Activated T-helper 2 cell treated with anti-CD3 and anti-CD28 coated beads, Interferon-gamma antibody, Interleukin-2, Interleukin-4, amounts not matched to agents 10 μg/mL and 5 μg/mL and 100 μg/mL, durations not matched to agents 14 hours and 24 hours and 36 hours (primary cell): ENCODE measurements around the gene MREG. TPM values are rescaled to one million over a fixed set of nuclear protein-coding genes. Genes with fewer than 3 reads are reported as not detected.
"Not testable (repeated sequence)": the region's sequence is repeated elsewhere in the genome, so short reads cannot be mapped to it uniquely, and the experiment has no call there.

Source experiments
- DNase-seq: peaks from one replicate; pipeline ENCODE4 v3.0.0; 2021; ENCODE audit warnings: low spot score
- H3K27ac Mint-ChIP-seq: one replicate; pipeline ENCODE4 v1.8.0; 2021; ENCODE audit warnings: mixed read lengths
- H3K27me3 Mint-ChIP-seq: one replicate; pipeline ENCODE4 v1.8.0; 2021; ENCODE audit warnings: low read depth, mixed read lengths
- H3K36me3 Mint-ChIP-seq: one replicate; pipeline ENCODE4 v1.8.0; 2021; ENCODE audit warnings: low read depth, mixed read lengths
- H3K4me1 Mint-ChIP-seq: one replicate; pipeline ENCODE4 v1.8.0; 2021; ENCODE audit warnings: low read depth, mixed read lengths
- H3K4me3 Mint-ChIP-seq: one replicate; pipeline ENCODE4 v1.8.0; 2021; ENCODE audit warnings: low read depth, mild to moderate bottlenecking, moderate library complexity, mixed read lengths
- H3K9me3 Mint-ChIP-seq: one replicate; pipeline ENCODE4 v1.8.0; 2021; ENCODE audit warnings: mixed read lengths
- intact Hi-C: fragments of 100-400 bp; cut with micrococcal nuclease; formaldehyde crosslinking; loops from one replicate; pipeline ENCODE4 v1.15.1; 2023
- total RNA-seq: library from RNA; stranded (reverse); gene quantifications from 2 replicates; pipeline ENCODE4 v1.2.3, GENCODE V29; 2022

MREG gene
- total RNA-seq, 1 donor from 2014 or later = 15.3 TPM

DNA sequence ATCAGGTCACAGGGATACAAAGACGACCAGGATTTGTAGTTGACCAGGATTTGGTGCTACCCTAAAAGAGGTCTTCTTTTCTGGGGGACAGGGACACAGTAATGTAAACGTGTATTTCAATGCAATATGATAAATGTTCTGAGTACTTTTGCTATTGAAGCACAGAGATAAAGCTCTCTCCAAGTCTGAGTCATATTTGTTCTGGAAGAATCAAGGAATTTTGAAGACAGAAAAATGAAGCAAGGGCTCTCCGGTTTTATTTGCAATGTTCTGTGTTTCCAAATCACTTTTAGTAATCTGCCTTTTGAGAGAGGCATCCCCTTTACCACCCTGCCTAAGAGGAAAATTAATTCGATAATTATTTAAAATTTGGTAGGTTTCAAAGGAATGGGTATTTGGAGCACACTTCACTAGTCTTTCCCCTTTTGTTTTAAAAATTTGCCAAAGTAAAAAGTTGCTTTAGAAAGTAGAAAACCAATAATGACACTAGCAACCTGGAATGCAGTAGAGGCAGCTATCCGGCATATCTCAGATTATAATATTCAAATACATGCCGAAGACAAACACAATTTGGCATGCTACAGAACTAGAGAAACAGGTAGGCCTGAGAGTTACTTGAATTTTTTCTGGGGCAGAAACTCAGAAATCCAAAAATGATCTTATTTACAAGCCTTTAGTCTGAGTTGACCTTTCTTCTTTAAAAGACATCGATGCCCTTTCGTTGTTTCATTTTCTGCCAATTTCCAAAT, 82.7 kb downstream of the MREG start:
- Mint-ChIP-seq H3K36me3 (no peaks in the 10 kb centered on the region), H3K27me3 (no peaks in the 10 kb centered on the region), H3K27ac (no peak overlapping the region), H3K9me3 (no peaks in the 10 kb centered on the region), H3K4me3 (no peak overlapping the region), H3K4me1 (peaks cover 10% of the 10 kb centered on the region)
- DNase-seq = no peak
- intact Hi-C loops = no loop called here

DNA sequence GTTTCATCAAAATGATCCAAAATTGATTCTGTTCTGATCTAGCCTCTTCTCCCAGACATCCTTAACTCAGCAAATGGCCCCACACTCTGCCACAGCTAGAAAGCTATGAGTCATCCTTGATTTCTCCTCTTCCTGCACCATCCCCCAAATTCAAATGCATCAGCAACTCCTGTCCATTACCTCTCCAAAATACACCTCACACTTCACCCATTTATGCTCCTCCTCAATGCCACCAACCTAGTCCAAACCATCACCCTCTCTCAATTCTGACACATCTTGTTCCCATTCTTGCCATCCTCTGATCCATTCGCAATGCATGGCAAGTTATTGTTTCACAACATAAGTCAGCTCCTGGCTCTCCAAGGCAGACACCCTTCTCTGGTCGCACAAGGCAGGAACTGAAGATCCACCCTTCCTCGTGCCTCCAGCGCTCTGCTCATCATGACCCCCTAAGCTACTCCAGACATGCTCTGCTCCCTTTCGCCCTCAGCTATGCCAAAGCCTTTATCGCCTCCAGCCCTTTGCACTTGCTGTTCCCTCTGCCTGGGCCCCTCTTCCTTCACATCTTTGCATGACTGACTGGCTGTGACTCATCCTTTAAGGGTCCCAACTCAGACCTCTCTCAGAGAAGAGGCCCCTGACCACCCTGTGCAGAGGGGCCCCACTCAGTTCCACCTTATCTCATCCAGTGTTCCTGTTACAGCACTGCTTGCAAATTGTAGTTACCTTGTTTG, 83.6 kb downstream of the MREG start:
- intact Hi-C loops = no loop called here
- Mint-ChIP-seq H3K36me3 (no peaks in the 10 kb centered on the region), H3K27ac (no peak overlapping the region), H3K4me1 (peaks cover 10% of the 10 kb centered on the region), H3K9me3 (no peaks in the 10 kb centered on the region), H3K4me3 (no peak overlapping the region), H3K27me3 (no peaks in the 10 kb centered on the region)
- DNase-seq = no peak

DNA sequence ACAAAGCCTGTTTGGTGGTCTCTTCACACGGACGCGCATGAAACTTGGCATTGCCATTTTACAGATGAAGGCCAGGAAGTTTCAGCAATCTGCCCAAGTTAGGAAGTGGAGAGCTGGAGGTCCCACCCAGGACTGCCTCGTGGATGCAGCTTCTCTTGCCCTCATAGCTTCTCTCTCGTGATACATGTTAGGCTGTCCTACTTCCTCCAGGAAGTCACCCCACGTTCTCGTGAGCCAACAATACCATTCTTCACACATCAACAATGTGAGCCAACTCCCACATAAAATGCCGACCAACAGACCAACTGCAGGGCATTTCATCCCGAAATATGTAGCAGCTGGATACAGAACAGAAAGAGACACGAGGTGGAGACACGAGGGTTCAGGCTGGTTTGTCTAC, 85.3 kb downstream of the MREG start:
- intact Hi-C loops = no loop called here
- H3K4me3 Mint-ChIP-seq = no peak overlapping the region
- DNase-seq = no peak
- H3K36me3 Mint-ChIP-seq = no peaks in the 10 kb centered on the region
- no peaks in the 10 kb centered on the region for H3K9me3 Mint-ChIP-seq
- H3K27me3 Mint-ChIP-seq = no peaks in the 10 kb centered on the region
- H3K27ac Mint-ChIP-seq = no peak overlapping the region
- H3K4me1 Mint-ChIP-seq = peaks cover 10% of the 10 kb centered on the region

DNA sequence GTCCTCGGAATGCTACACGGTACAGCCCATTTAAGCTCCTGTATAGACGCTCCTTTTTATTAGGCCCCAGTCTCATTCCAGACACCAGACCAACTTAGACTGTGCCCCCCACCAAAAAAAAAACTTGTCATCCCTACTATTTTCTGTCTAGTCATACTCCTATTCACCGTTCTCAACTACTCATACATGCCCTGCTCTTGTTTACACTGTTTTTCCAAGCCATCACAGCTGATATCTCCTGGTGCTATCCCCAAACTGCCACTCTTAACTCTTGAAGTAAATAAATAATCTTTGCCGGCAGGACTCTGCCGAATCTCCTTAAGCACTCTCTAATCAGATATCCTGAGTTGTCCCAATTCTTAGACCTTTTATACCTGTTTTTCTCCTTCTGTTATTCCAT, 86.4 kb downstream of the MREG start:
- H3K36me3 Mint-ChIP-seq, H3K27me3 Mint-ChIP-seq, DNase-seq, H3K4me1 Mint-ChIP-seq, H3K4me3 Mint-ChIP-seq, H3K9me3 Mint-ChIP-seq, intact Hi-C loops, H3K27ac Mint-ChIP-seq: not testable (repeated sequence)

DNA sequence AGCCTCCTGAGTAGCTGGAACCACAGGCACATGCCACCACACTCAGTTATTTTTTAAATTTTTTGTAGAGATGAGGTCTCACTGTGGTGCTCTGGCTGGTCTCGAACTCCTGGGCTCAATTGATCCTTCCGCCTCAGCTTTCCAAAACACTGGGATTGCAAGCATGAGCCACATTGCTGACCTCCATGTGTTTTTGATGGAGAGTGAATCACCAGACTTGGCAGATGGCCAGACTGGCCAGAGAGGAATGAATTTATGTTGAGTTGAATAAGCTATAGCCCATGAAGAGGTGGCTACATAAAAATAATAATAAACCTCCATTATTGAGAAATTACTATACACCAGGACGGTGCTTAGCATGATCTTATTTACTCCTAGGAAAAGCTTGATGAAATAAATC, 91.5 kb downstream of the MREG start:
- Mint-ChIP-seq H3K36me3 (no peaks in the 10 kb centered on the region), H3K27ac (no peak overlapping the region), H3K4me1 (peaks cover 17% of the 10 kb centered on the region), H3K27me3 (no peaks in the 10 kb centered on the region), H3K9me3 (no peaks in the 10 kb centered on the region), H3K4me3 (no peak overlapping the region)
- intact Hi-C loops = loop anchor here (5.0 kb wide), 1 partner anchor 650 kb away; no protein-coding TSS in a partner anchor
- no peak for DNase-seq

DNA sequence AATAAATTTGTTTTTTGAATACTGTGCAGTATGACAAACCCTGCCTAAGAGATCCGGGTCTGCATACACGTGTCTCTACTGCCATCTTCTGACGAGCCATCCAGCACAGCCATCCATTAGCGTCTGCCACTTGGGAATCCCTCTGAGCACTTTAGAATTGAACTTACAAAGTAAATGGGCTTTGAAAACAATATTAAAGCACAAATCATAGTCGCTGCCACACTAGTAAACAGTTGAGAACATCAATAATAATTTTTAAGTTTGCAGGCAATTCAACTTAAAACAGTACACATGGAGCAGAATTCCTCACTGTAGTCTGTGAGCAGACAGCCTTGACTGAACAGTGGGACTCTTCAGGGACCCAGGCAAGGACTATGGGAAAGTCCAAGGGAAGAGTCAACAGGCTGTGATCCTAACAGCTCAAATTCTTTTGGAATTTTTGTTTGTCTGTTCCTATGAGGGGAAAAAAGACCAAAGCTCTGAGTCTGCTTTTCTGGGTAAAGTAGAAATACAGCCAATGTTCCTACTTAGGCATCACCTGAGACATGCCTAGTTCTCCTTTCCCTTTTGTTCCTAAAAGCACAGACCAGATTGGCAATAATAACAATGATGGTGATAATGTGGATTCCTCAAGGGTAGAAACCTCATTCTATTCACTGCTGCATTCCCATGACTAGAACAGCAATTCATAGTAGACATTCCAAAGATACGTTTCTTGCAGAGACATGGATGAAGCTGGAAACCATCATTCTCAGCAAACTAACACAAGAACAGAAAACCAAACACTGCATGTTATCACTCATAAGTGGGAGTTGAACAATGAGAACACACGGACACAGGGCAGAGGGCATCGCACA, 92.9 kb downstream of the MREG start:
- no peaks in the 10 kb centered on the region for H3K9me3 Mint-ChIP-seq
- no peak overlapping the region for H3K27ac Mint-ChIP-seq
- H3K4me1 Mint-ChIP-seq = peaks cover 21% of the 10 kb centered on the region
- no peaks in the 10 kb centered on the region for H3K36me3 Mint-ChIP-seq
- no peak overlapping the region for H3K4me3 Mint-ChIP-seq
- peak; percentile 38 for DNase-seq
- intact Hi-C loops = loop anchor here (1.0 to 5.0 kb wide), 2 partner anchors 466 to 648 kb away; no protein-coding TSS in a partner anchor
- no peaks in the 10 kb centered on the region for H3K27me3 Mint-ChIP-seq

DNA sequence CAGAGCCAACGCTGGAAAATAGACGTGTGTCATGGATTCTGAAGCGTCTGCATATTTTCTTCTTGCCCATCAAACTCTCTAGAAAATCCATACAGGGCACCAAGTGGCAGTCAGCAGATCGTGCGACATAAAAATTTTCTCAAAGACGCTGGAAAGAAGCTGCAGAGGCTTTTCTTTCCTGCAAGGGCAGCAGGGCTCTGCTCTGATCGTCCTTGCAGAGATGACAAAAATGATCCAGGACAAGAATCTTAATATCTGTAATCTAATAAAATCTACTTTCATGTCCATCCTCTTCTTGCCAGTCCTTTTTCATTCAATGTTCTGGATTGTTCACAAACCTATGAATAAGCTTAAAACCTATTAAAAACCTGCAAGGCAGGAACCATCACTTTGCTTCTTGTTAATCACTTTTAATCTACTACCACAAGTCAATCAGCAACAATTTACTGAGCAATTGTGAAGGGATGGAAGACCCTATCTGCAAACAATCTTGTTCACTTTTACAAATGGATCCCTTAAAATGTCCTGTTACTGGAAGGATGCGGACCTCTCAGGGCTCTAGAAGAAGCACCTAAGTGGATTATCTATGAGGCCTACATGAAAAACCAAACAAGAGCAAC, 93.6 kb downstream of the MREG start:
- no peaks in the 10 kb centered on the region for H3K9me3 Mint-ChIP-seq
- H3K4me1 Mint-ChIP-seq = peaks cover 24% of the 10 kb centered on the region
- intact Hi-C loops = loop anchor here (1.0 to 10.0 kb wide), 3 partner anchors 175 to 647 kb away; no protein-coding TSS in a partner anchor
- H3K27me3 Mint-ChIP-seq = peaks cover 3% of the 10 kb centered on the region
- H3K36me3 Mint-ChIP-seq = no peaks in the 10 kb centered on the region
- no peak overlapping the region for H3K27ac Mint-ChIP-seq
- no peak for DNase-seq
- no peak overlapping the region for H3K4me3 Mint-ChIP-seq

DNA sequence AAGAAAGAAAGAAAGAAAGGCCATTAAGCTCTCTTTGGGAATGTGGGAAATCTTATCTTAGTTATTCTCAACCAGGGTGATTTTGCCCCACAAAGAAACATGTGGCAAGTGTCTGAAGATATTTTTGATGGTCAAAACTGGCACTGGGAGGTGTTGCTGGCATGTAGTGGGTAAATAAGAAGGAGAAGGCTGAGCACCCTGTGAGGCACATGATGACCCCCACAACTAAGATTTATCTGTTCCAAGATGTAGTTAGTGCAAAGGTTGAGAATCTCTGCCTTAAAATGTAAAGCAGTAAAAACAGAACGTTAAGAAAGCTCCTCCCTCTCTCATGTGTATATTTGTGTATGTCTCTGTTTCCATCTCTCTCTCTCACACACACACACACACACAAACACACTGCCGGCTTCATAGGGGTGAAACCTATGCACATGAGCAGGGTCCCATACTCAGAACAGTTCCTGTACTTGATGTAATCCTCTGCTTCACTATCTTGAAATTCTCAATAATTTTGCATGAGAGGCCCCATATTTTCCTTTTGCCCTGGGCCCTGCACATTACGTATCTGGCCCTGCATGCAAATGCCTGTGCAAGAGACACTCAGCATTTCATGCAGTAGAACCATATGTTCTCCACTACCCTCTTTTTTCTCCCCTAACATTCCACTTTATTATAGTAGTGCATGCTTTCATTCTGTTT, 94.3 kb downstream of the MREG start:
- DNase-seq = no peak
- H3K27me3 Mint-ChIP-seq = peaks cover 3% of the 10 kb centered on the region
- no peak overlapping the region for H3K27ac Mint-ChIP-seq
- H3K36me3 Mint-ChIP-seq = no peaks in the 10 kb centered on the region
- H3K9me3 Mint-ChIP-seq = no peaks in the 10 kb centered on the region
- H3K4me1 Mint-ChIP-seq = peaks cover 26% of the 10 kb centered on the region
- intact Hi-C loops = loop anchor here (10.0 kb wide), 1 partner anchor 174 kb away; no protein-coding TSS in a partner anchor
- H3K4me3 Mint-ChIP-seq = no peak overlapping the region

DNA sequence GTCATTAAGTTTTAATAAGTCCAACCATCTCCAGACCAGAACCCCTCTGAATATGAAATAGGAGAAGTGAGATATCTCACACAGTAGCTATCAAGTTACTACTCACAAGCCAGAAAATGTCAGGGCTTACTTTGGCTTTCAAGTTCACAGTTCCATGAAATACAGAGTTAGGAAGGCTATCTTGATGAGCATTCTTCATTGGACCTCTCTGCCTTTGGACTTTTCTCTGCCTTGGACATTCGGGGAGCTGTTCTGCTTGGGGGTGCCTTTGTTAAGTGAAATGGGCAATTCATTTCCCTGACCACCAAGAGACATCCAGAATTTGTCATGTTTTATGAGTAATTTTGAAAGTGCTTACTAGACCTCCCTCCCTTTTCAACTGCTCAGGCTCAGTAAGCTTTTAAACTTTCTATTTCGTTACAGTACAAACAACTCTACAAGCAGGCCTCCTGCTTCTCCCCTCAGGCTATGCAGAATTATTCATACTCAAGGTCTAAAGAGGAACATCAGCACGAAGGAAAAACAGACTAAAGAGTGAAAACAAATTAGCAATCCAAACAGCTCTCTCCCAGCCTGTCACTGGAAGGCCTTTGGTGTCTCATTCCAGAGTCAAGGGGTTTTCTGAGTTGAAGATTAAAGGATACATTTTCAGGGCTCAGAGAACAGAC, 95.3 kb downstream of the MREG start:
- Mint-ChIP-seq H3K4me3 (no peak overlapping the region), H3K9me3 (no peaks in the 10 kb centered on the region), H3K27me3 (peaks cover 3% of the 10 kb centered on the region), H3K27ac (peak overlapping the region; percentile 62), H3K4me1 (peaks cover 26% of the 10 kb centered on the region), H3K36me3 (no peaks in the 10 kb centered on the region)
- intact Hi-C loops = loop anchor here (10.0 kb wide), 1 partner anchor 173 kb away; no protein-coding TSS in a partner anchor
- DNase-seq = no peak

DNA sequence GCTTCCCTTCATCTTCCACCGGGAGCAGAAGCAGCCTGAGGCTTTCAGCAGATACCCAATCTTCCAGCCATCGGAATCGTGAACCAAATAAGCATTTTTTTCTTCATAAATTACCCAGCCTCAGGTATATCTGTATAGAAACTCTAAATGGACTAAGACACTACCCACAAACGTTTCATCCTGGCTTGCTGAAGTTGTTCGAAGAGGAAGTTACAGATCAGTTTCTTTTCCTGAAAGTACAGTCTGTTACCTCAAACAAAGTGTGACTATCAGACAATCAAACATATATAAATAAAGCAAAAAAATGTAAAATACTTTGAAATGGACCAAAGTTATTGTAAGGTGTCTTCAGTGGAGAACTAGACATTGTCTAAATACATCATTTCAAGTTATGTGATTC, 97.9 kb downstream of the MREG start:
- Mint-ChIP-seq H3K9me3 (no peaks in the 10 kb centered on the region), H3K27ac (no peak overlapping the region), H3K4me3 (peak overlapping the region; percentile 6), H3K4me1 (peaks cover 29% of the 10 kb centered on the region), H3K27me3 (peaks cover 4% of the 10 kb centered on the region), H3K36me3 (no peaks in the 10 kb centered on the region)
- DNase-seq = no peak
- intact Hi-C loops = loop anchor here (10.0 kb wide), 1 partner anchor 171 kb away; no protein-coding TSS in a partner anchor

DNA sequence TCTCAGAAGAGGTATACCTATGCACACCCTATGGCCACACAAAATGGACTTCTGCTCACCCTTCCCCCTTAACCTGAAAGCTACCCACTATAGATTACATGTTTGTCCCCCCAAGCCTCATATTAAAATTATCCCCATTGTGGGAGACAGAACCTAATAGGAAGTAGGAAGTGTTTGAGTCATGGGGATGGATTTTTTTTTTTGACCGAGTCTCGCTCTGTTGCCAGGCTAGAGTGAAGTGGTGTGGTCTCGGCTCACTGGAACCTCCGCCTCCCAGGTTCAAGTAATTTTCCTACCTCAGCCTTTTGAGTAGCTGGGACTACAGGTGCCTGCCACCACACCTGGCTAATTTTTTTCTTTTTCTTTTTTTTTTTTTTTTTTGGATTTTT, 98.6 kb downstream of the MREG start:
- Mint-ChIP-seq H3K27me3 (peaks cover 6% of the 10 kb centered on the region), H3K9me3 (no peaks in the 10 kb centered on the region), H3K36me3 (no peaks in the 10 kb centered on the region), H3K27ac (no peak overlapping the region), H3K4me1 (peaks cover 29% of the 10 kb centered on the region), H3K4me3 (no peak overlapping the region)
- no peak for DNase-seq
- intact Hi-C loops = loop anchor here (10.0 kb wide), 1 partner anchor 170 kb away; no protein-coding TSS in a partner anchor
